NCI-H2171 treated with DMSO at 0.1 percent for 48 hours (cell line): ENCODE results near the gene FCSK.
A peak's percentile ranks its signal among the peaks of the same experiment; 100 is the strongest.

ENCODE experiments used
- DNase-seq: peaks from one replicate; lab custom pipeline; 2025; lab: John Stamatoyannopoulos, UW

FCSK gene

DNA sequence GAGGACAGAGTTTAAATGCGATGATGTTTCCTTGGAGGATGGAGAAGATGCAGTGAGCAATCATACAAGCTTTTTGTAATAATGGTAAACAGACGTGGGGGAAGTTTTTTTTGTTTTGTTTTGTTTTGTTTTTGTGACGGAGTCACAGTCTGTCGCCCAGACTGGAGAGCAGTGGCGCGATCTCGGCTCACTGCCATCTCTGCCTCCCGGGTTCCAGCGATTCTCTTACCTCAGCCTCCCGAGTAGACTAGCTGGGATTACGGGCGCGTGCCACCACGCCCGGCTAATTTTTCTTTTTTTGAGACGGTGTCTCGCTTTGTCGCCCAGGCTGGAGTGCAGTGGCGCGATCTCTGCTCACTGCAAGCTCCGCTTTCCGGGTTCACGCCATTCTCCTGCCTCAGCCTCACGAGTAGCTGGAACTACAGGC lies 70.0 kb downstream of the FCSK start:
- DNase-seq = peak; percentile 64

DNA sequence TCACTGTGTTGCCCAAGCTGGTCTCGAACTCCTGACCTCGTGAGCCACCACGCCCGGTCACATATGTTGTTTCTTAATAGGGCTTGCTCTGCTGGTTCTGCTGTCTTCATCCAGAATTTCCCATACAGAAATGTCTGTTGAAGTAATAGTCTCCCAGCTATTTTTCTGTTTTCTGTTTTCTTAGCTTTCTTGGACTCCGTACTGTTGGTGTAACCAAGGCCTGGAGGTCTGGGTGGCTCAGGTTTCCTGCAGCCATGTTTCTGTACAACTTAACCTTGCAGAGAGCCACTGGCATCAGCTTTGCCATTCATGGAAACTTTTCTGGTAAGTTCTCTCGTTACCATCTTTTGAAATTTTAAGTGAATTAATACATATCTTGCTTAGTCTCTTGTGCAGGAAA lies 72.0 kb downstream of the FCSK start:
- no peak for DNase-seq

- DNase-seq = no peak
Measured at GRCh38 chr16:70527315-70527996, 73.1 kb downstream of the FCSK start.

- peak; percentile 18 for DNase-seq
Measured at GRCh38 chr16:70529051-70529777, 74.8 kb downstream of the FCSK start.
